ENCODE results near the gene NELFE. TPM values are rescaled to one million over a fixed set of nuclear protein-coding genes. Genes with fewer than 3 reads are reported as not detected.

The NELFE gene
- total and polyA plus RNA-seq, 11 donors: 35.4 to 82.0 (median 46.4) TPM

DNA sequence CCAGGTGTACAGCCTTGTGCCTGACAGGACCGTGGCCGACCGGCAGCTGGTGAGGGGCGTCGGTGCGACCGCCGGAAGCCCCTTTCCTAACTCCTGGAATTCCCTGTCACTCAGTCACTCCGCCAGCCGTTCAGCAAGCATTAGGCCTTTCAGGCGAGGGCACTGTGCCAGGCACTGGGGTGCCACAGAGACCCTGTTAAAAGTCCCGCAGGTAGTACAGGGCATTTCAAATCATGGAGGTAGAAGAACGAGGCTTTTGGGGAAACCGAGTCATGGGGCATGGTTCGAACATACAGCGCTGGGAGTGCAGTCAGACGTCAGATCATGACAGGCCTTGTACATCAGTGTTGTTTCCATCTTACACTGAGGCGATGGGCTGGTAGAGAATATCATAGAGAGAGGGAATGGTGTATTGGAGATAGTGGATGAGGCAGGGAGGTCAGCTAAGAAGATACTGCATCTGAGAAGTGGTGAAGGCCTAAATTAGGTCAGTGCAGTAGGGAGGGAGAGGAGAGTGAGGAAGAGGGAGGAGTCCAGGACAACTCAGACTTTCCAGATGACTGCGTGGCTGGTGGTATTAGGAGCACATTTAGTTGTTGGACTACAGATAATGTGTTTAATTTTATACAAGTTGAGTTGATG is 14.1 kb upstream of the NELFE start:
- WGBS, 4 donors: 6 to 13% (median 8%) methylated on average over 11 to 19 of the region's 19 CpGs

DNA sequence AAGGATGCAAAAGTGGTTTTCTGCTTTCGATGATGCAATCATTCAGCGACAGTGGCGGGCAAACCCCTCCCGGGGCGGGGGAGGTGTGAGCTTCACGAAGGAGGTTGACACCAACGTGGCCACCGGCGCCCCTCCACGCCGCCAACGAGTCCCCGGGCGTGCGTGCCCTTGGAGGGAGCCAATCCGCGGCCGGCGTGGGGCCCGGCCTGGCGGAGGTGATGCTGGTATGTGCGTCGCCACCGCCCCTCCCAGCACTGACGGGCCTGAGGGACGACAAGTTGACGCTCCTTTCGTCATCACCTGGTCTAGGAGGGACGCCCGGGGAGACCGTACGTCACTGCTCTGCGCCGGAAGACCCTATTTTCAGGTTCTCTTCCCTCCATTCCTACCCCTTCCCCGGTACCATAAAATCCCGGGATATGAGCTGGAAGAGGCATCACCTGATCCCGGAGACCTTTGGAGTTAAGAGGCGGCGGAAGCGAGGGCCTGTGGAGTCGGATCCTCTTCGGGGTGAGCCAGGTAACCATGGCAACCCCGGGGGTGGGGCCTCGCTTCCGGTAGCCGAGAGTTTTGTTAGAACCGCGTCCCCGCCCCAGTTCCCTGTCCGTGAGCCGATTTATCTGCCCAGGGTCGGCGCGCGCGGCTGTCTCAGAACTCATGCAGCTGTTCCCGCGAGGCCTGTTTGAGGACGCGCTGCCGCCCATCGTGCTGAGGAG is 13.4 kb upstream of the NELFE start, which contains the start of gene DXO:
Gene DXO, minus strand, starts transcription at position 146 of the 716 bp plus-strand sequence. CDS start 463 bp downstream, outside the sequence.
- TF ChIP-seq, protein P1, sequence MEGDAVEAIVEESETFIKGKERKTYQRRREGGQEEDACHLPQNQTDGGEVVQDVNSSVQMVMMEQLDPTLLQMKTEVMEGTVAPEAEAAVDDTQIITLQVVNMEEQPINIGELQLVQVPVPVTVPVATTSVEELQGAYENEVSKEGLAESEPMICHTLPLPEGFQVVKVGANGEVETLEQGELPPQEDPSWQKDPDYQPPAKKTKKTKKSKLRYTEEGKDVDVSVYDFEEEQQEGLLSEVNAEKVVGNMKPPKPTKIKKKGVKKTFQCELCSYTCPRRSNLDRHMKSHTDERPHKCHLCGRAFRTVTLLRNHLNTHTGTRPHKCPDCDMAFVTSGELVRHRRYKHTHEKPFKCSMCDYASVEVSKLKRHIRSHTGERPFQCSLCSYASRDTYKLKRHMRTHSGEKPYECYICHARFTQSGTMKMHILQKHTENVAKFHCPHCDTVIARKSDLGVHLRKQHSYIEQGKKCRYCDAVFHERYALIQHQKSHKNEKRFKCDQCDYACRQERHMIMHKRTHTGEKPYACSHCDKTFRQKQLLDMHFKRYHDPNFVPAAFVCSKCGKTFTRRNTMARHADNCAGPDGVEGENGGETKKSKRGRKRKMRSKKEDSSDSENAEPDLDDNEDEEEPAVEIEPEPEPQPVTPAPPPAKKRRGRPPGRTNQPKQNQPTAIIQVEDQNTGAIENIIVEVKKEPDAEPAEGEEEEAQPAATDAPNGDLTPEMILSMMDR (IDR thresholded peaks at IDR 0.05): no peak
- peak in 1 of 2 donors; percentile 60 for TF ChIP-seq POLR2A (IDR thresholded peaks at IDR 0.05)
- 0% methylated on average over 28 to 62 of the region's 62 CpGs for WGBS, 4 donors

More for the DNA sequence above, 14.1 kb upstream of the NELFE start:
- DNase-seq (peak in 1 of 5 donors; percentile 29), ATAC-seq (peak in 1 of 4 donors; percentile 19)
- intact Hi-C loops (cut with DNase I): loop anchor here in 2 of 10 donors (1.0 kb wide), 1 partner anchor 14 kb away; the partner anchor contains the start of gene SKIC2 (in 2 of the 2)
- Histone ChIP-seq H3K27ac (peak overlapping the region; percentile 77 to 98 (median 94)), H3K4me1 (peaks cover 0 to 33% (median 24%) of the 10 kb centered on the region in 12 donors), H3K4me3 (peak overlapping the region; percentile 56 to 87 (median 70)), H3K9me3 (no peaks in the 10 kb centered on the region), H3K36me3 (peaks cover 0 to 40% (median 25%) of the 10 kb centered on the region in 9 donors), H3K27me3 (no peaks in the 10 kb centered on the region)
- no peak for TF ChIP-seq POLR2A (IDR thresholded peaks at IDR 0.05)
- TF ChIP-seq, protein P1 (IDR thresholded peaks at IDR 0.05): no peak

DNA sequence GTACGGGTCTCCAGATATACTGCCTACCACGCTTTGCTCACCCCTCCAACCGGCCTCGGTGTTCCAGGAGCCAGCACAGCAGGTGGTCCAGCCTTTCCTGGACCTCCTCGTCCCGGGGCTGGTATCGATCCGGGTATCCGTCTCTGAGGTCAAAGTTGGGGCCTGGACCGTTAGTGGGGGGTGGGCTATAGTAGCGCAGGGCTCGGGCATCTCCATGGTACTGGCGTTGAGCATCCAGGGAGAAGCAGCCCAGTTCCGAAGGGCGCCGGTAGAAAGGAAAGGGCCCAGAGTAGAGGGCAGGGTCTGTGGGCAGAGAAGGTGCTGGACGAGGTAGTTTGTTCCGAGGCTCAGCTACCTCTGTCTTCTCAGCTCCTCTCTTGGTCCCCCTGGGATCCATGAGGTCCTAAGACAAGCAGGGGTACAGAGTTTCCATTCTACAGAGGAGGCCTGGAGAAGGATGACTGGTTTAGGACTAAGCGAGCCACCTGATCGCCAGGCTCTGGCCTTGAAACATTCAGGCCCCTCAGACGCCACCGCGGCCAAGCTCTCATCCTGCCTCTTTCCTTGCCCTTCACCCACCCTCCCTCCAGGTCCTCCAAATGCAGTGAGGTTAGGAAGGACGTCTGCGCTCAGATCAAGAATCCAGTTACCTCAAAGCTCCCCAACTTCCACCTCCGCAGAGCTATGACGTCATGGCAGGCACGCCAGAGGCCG is 12.7 kb upstream of the NELFE start:
- DNase-seq (peak in 1 of 5 donors; percentile 15), ATAC-seq (peak in 1 of 4 donors; percentile 0)
- WGBS, 4 donors: 26 to 31% (median 28%) methylated on average over 26 to 29 of the region's 29 CpGs
- intact Hi-C loops (cut with DNase I): loop anchor here in 1 of 10 donors (1.0 kb wide), 1 partner anchor 12 kb away; the partner anchor contains the start of gene SKIC2
- H3K4me1 ChIP-seq: peaks cover 0 to 33% (median 24%) of the 10 kb centered on the region in 12 donors
- H3K4me3 ChIP-seq: peak overlapping the region; percentile 56 to 87 (median 70)
- H3K27me3 ChIP-seq: no peaks in the 10 kb centered on the region
- H3K9me3 ChIP-seq: no peaks in the 10 kb centered on the region
- peak overlapping the region; percentile 77 to 98 (median 94) for H3K27ac ChIP-seq
- TF ChIP-seq POLR2A (IDR thresholded peaks at IDR 0.05): no peak
- TF ChIP-seq, protein P1 (IDR thresholded peaks at IDR 0.05): no peak
- peaks cover 0 to 52% (median 39%) of the 10 kb centered on the region in 9 donors for H3K36me3 ChIP-seq

More for the DNA sequence above, 13.4 kb upstream of the NELFE start, which contains the start of gene DXO:
- intact Hi-C loops (cut with DNase I): loop anchor here in 3 of 10 donors (1.0 kb wide), 1 partner anchor 13 kb away; the partner anchor contains the start of gene SKIC2 (in 3 of the 3)
- Histone ChIP-seq H3K4me3 (peak within 1 kb of the TSS; percentile 56 to 87 (median 70)), H3K36me3 (peaks cover 0 to 47% (median 32%) of the 10 kb centered on the region in 9 donors), H3K27me3 (no peaks in the 10 kb centered on the region), H3K27ac (peak within 1 kb of the TSS; percentile 77 to 98 (median 94)), H3K9me3 (no peaks in the 10 kb centered on the region), H3K4me1 (peaks cover 0 to 33% (median 24%) of the 10 kb centered on the region in 12 donors)
- DNase-seq: peak; percentile 96 to 98 (median 97)
- peak; percentile 94 to 96 (median 95) for ATAC-seq

Measured in heart left ventricle (tissue), 16 donors.